Left lobe of liver (tissue), 2 donors: ENCODE data around the gene FAM229B. TPM values are rescaled to one million over a fixed set of nuclear protein-coding genes. Genes with fewer than 3 reads are reported as not detected.

Experiments
- ATAC-seq: fragments of 200-7000 bp; cut with Tn5 transposase; one replicate; pipeline ENCODE4 v1.9.1; 2020; ENCODE audit warnings: mild to moderate bottlenecking, moderate library complexity
- DNase-seq: peaks from one replicate; pipeline ENCODE4 v3.0.0-alpha.2; 2020; ENCODE audit warnings: low spot score
- total RNA-seq: library from RNA; stranded (reverse); gene quantifications from one replicate; pipeline ENCODE4 v1.2.1, GENCODE V29; 2021
- donor health status: DM: no; HTN: no; CAD: no; lungs with moderate emphysema.
- donor health status: DM: no; HTN: yes; CAD: no.

The FAM229B gene
- total RNA-seq, 1 donor from 2014 or later = 13.6 TPM

- ATAC-seq = no peak
Measured at GRCh38 chr6:112130878-112131277, 43.5 kb downstream of the FAM229B start.

GRCh38 chr6:112139052-112139451 lies 51.7 kb downstream of the FAM229B start:
- no peak for ATAC-seq
- no peak for DNase-seq

More at GRCh38 chr6:112130878-112131277, 43.5 kb downstream of the FAM229B start:
- DNase-seq = no peak

- ATAC-seq (no peak), DNase-seq (no peak)
Measured at GRCh38 chr6:112141707-112142106, 54.3 kb downstream of the FAM229B start.

- peak; percentile 82 for ATAC-seq
- DNase-seq = no peak
Measured at GRCh38 chr6:112144145-112144926, 56.9 kb downstream of the FAM229B start.

- DNase-seq (peak; percentile 47), ATAC-seq (peak; percentile 84)
Measured at GRCh38 chr6:112145080-112145573, 57.7 kb downstream of the FAM229B start.

GRCh38 chr6:112148103-112148502 lies 60.7 kb downstream of the FAM229B start:
- ATAC-seq (no peak), DNase-seq (no peak)

- DNase-seq (no peak), ATAC-seq (no peak)
Measured at GRCh38 chr6:112149236-112149635, 61.8 kb downstream of the FAM229B start.

- ATAC-seq (no peak), DNase-seq (no peak)
Measured at GRCh38 chr6:112149719-112150263, 62.4 kb downstream of the FAM229B start.

GRCh38 chr6:112150363-112150762 lies 63.0 kb downstream of the FAM229B start:
- ATAC-seq = no peak
- DNase-seq = no peak

Other genes starting within 250 kb of the FAM229B start
- gene FYN, start 214.1 kb upstream of the FAM229B start, total RNA-seq = 30.0 TPM
- gene CCN6, start 33.5 kb upstream of the FAM229B start, total RNA-seq = not detected
- gene TUBE1, start 109 bp upstream of the FAM229B start, total RNA-seq = 31.9 TPM
- gene LAMA4, start 167.0 kb downstream of the FAM229B start, total RNA-seq = 2.8 TPM